Kidney (tissue), 14 donors: ENCODE results near the gene ADAT3. TPM values are rescaled to one million over a fixed set of nuclear protein-coding genes. Genes with fewer than 3 reads are reported as not detected.

Experiments used
- DNase-seq, 5 donors: peaks; one replicate each; pipeline ENCODE4 v3.0.0-alpha.2; 2013 to 2020
- FAIRE-seq: peaks from 2 replicates; lab custom pipeline; 2012; peaks lifted over from hg19 to GRCh38; lab: Jason Lieb, UNC
- H3K27ac ChIP-seq, 2 donors: one replicate each; pipeline ENCODE4 v1.7.0; 2013; ENCODE audit warnings: low read depth in 2 of 2, low read length in 2 of 2, inconsistent platforms in 1 of 2
- H3K27me3 ChIP-seq: one replicate; pipeline ENCODE4 v1.7.1; 2013; ENCODE audit warnings: low read length, inconsistent platforms; ENCODE audit not compliant: control insufficient read depth, insufficient read depth
- H3K36me3 ChIP-seq, 3 donors: one replicate each; pipeline versions ENCODE4 v1.7.0 to v1.7.1; 2013; ENCODE audit warnings: low read length in 3 of 3, control low read depth in 1 of 3, inconsistent platforms in 1 of 3; ENCODE audit not compliant: insufficient read depth in 3 of 3, control insufficient read depth in 2 of 3
- H3K4me1 ChIP-seq, 3 donors: one replicate each; pipeline versions ENCODE4 v1.7.0 to v1.7.1; 2013; ENCODE audit warnings: low read length in 3 of 3, inconsistent platforms in 1 of 3, low read depth in 1 of 3; ENCODE audit not compliant: control insufficient read depth in 2 of 3, insufficient read depth in 2 of 3
- H3K4me3 ChIP-seq, 3 donors: one replicate each; pipeline versions ENCODE4 v1.7.0 to v1.8.1; 2013; ENCODE audit warnings: low read length in 3 of 3, control low read depth in 1 of 3, inconsistent platforms in 1 of 3
- H3K9ac ChIP-seq, 3 donors: one replicate each; pipeline versions ENCODE4 v1.7.0 to v1.7.1; 2013; ENCODE audit warnings: low read length in 3 of 3, control low read depth in 1 of 3, inconsistent platforms in 1 of 3
- H3K9me3 ChIP-seq, 3 donors: one replicate each; pipeline versions ENCODE4 v1.7.0 to v1.7.1; 2013; ENCODE audit warnings: low read length in 3 of 3, control low read depth in 1 of 3, inconsistent platforms in 1 of 3; ENCODE audit not compliant: control insufficient read depth in 2 of 3, insufficient read depth in 1 of 3
- CTCF ChIP-seq: IDR thresholded peaks from 3 replicates; pipeline ENCODE4 v1.5.1; 2012; ENCODE audit warnings: mild to moderate bottlenecking, moderate library complexity, borderline replicate concordance; ENCODE audit not compliant: insufficient read depth; ENCODE audit errors: extremely low read depth
- intact Hi-C: fragments of 100-400 bp; cut with DNase I; formaldehyde crosslinking; loops from one replicate; pipeline ENCODE4 v1.11.1; 2022
- polyA plus RNA-seq: library from polyadenylated mRNA; stranded (reverse); fragments of 350-450 nt; fragmentation: Illumina TruSeq; extraction: RNeasy Lipid Tissue Mini Kit (QIAGEN cat#74804); gene quantifications from one replicate; pipeline ENCODE4 v1.2.3, GENCODE V29; 2014; ENCODE audit warnings: low read depth, low replicate concordance; ENCODE audit not compliant: insufficient read depth
- total RNA-seq: library from RNA; stranded (reverse); fragmentation: NEBNext Ultra II Directional; extraction: Animal tissue kit (Norgen Biotek cat#: 25700); gene quantifications from one replicate; pipeline ENCODE4 v1.2.1, GENCODE V29; 2021
- donor health status: control.
- donor health status: control.
- donor health status: control.
- donor health status: control.
- donor health status: control.
- donor health status: DM: yes; HTN: yes; CAD: no.
- donor health status: Normal renal cell carcinoma (clear cell type).

The ADAT3 gene
- total and polyA plus RNA-seq, 2 donors from 2014 or later: 6.1 to 10.3 TPM

GRCh38 chr19:1931445-1931844, 26.2 kb downstream of the ADAT3 start:
- Histone ChIP-seq H3K9ac (no peak overlapping the region), H3K36me3 (no peaks in the 10 kb centered on the region), H3K27ac (no peak overlapping the region), H3K27me3 (no peaks in the 10 kb centered on the region), H3K9me3 (no peaks in the 10 kb centered on the region), H3K4me1 (peaks cover 0 to 7% (median 6%) of the 10 kb centered on the region in 3 donors), H3K4me3 (no peak overlapping the region)
- DNase-seq: no peak
- no peak for FAIRE-seq
- no peak for TF ChIP-seq CTCF
- intact Hi-C loops: no loop called here

DNA sequence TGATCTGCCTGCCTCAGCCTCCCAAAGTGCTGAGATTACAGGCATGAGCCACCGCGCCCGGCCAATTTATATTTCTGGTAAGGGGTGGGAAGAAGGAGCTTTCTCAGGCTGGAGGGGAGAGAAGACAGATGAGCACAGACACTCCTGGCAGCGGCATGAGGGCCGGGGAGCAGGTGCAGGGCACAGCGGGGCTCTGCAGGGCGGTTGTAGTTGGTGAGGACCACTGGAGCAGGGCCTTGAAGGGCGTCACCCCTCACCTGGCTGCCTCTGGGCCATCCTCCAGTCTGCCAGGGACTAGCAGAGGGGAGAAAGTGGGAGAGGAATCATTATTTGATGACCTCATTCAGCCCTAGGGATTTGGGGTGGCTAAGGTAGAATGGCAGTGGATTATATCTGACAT, 27.2 kb downstream of the ADAT3 start:
- Histone ChIP-seq H3K9ac (no peak overlapping the region), H3K27ac (no peak overlapping the region), H3K36me3 (no peaks in the 10 kb centered on the region), H3K4me3 (no peak overlapping the region), H3K9me3 (no peaks in the 10 kb centered on the region), H3K27me3 (no peaks in the 10 kb centered on the region), H3K4me1 (peaks cover 0 to 7% (median 6%) of the 10 kb centered on the region in 3 donors)
- no peak for DNase-seq
- intact Hi-C loops: no loop called here
- FAIRE-seq: no peak
- TF ChIP-seq CTCF: no peak

- H3K9ac ChIP-seq: no peak overlapping the region
Observed at GRCh38 chr19:1933244-1933643, 28.0 kb downstream of the ADAT3 start.

More at GRCh38 chr19:1933244-1933643, 28.0 kb downstream of the ADAT3 start:
- peaks cover 0 to 7% (median 6%) of the 10 kb centered on the region in 3 donors for H3K4me1 ChIP-seq
- H3K36me3 ChIP-seq: no peaks in the 10 kb centered on the region
- no peaks in the 10 kb centered on the region for H3K9me3 ChIP-seq
- H3K27ac ChIP-seq: no peak overlapping the region
- no peak overlapping the region for H3K4me3 ChIP-seq
- DNase-seq (peak in 1 of 5 donors; percentile 22), FAIRE-seq (no peak)
- intact Hi-C loops: no loop called here
- H3K27me3 ChIP-seq: no peaks in the 10 kb centered on the region
- no peak for TF ChIP-seq CTCF
